Smooth muscle cell of the brain vasculature (primary cell): ENCODE results near the gene RAB11FIP4.

Experiments
- DNase-seq: peaks from one replicate; pipeline ENCODE4 v3.0.0-alpha.2; 2012; ENCODE audit warnings: low read depth, low spot score

Gene RAB11FIP4

DNA sequence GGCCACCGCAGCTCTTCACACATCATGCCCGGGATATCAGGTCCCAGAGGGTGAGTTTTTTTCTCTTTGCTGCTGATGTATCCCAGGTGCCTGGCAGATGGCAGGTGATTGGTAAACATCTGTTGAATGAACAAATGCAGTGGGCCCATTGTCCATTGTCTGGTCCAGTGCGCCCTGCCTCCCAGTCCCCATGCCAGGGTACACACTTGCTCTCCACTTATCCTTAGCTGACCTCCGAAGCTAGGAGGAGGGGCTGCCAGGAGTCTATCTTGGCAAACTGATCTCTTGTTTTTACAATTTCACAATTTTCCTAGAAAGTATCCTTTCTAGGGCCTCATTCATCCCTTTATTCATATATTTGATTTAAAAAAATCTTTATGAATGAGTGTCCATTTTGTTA lies 196.0 kb downstream of the RAB11FIP4 start:
- DNase-seq, result no peak
